GM21529 (cell line): Measurements from ENCODE around the gene LSM7.

Experiments
- ATAC-seq: cut with Tn5 transposase; IDR thresholded peaks from one replicate; pipeline ENCODE4 v1.9.1; 2021; ENCODE audit not compliant: unreplicated experiment

The LSM7 gene

DNA sequence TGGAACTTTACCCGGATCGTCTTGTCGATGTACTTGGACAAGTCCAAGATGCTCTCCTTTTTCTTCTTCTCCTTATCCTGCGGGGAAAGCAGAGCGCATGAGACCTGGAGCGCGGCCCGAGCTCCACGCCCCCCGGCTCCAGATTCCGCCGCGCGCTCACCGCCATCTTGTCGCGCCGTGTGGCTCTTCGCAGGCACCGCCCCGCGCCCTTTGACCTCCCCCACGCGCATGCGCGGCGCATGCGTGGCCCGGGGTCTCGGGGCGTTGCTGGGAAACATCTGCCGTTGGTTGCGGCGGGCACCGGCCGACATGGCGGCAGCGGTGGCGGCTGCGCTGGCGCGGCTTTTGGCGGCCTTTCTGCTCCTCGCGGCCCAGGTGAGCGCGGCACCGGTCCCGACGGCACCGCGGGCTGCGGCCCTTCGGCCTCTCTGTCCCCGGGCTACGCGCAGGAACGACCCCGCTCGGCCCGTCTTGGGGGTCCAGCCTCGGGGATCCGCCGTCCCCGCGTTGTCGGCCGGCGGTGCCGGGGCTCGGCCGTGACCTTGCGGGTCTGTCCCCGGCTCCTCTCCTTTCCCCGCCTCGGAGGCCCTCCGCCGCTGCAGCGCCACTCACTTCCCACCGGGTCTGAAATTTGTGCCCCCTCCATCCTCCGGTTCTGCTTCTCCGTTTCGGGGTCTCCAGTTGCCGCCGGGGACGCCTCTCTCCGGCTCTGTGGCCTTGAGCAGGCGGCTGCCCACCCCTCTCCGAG, at the start of gene LSM7, which contains the start of gene SPPL2B:
Gene LSM7 (minus strand): TSS at position 186 of the 748 bp plus-strand sequence. CDS start 20 bp downstream, at position 166.
Gene SPPL2B (plus strand): TSS at position 284 of the 748 bp plus-strand sequence. CDS start 26 bp downstream, at position 310.
- ATAC-seq: peak; percentile 41

DNA sequence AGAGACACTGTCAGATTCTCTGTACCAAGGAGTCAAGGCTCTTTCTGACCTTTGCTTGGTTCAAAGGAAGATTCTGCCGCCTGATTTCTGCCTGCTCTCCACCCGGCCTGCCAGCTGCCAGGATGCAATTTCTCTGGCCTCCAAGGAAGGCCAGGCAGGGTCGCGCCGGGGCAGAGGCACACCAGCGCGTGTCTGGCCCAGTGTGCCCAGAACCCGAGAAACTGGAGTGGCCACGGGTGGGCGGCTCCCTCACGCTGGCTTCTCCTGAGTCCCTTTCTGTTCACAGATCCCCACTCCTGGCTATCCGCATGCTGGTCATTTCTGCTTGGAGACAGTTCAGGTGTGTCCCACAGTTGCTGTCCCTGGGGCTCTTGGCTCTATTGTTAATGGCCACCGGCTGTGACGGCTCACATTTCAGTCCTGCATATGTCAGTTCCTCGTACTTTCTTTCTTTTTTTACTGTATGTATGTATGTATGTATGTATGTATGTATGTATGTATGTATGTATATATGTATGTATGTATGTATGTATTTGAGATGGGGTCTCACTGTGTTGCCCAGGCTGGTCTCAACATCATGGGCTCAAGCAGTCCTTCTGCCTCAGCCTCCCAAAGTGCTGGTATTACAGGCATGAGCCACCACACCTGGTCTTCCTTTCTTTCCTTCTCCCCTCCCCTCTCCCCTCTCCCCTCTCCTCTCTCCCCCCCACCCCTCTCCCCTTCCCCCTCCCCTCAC, 48.6 kb upstream of the LSM7 start:
- no peak for ATAC-seq

DNA sequence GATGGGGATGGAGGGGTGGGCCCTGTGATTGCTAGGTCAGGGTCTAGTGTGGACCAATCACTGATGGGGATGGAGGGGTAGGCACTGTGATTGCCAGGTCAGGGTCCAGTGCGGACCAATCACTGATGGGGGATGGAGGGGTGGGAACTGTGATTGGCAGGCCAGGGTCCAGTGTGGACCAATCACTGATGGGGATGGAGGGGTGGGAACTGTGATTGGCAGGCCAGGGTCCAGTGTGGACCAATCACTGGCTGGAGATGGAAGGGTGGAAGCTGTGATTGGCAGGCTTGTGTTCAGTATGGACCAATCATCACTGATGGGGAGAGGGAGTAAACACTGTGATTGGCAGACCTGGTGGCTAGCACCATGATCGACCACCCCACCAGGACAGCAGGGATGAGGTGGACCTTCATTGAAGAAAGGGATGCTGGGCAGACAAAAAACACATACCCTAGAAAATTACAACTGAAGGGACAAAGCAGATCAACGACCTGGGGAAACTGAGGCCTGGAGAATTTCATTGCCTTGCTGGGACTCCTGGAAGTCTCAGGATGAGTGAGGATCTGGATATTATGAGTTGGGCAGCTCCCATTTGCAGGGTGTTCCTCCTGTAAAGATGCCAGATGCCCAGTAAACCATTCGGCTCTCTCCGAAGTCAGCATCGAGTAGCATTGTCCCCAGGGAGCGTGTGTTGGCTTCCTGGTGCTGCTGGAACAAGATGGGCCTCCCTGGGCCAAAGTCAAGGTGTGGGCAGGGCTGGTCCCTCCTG, 47.2 kb upstream of the LSM7 start:
- no peak for ATAC-seq

DNA sequence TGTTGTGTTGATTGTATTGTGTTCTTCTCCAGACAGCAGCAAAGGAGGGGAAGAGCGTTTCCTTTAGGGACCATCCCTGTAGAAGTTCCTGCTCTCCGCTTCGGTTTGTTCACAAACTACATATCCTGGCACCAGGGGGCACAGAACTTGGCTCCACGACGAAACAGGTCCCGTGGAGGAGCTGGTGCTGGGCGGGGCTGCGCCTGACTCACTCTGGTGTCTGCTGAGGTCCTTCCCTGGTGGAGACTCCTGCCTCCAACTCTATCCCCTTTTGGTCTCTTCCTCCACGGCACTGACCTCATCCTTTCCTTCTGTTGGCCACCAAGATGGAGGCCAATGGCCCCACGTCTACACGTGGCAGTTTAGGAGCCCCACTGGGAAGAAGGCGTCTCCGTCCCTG, 46.4 kb upstream of the LSM7 start:
- ATAC-seq: no peak

DNA sequence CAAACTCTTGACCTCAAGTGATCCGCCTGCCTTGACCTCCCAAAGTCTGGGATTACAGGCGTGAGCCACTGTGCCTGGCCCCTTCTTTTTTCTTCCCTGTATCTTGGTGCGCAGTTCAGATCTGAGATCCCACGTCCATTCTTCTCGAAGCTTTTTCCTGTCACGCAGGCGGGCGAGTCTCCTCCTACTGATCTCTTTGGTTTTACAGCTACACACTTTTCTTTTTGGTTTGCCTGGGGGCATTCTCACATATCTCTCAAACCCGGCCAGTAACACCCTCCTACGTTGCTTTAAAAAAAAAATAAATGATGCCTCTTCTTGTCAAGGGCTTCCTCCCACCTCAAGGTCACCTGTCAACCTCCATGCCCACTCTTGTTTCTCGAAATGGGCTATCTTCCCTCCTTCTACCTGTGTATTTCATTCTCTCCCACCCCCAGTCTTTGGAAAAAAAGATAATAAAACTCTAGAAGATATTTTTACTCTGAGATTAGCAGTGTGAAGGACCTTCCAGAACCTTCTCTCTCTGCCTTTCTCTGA, 43.8 kb upstream of the LSM7 start:
- ATAC-seq: no peak

DNA sequence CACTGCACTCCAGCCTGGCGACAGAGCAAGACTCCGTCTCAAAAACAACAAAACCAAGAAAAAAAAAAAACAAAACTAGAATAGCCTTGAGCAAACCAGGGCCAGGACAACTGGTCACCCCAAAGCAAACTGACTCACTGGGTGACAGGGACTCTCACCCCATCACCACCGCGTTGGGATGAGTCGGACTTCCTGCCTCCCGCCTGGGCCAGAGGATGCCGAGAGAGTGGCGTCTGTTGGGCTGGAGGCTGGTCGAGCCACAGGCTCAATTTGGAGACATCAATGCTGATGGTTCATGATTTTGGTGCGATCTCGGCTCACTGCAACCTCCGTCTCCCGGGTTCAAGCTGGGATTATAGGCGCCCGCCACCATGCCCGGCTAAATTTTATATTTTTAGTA, 43.3 kb upstream of the LSM7 start:
- no peak for ATAC-seq

DNA sequence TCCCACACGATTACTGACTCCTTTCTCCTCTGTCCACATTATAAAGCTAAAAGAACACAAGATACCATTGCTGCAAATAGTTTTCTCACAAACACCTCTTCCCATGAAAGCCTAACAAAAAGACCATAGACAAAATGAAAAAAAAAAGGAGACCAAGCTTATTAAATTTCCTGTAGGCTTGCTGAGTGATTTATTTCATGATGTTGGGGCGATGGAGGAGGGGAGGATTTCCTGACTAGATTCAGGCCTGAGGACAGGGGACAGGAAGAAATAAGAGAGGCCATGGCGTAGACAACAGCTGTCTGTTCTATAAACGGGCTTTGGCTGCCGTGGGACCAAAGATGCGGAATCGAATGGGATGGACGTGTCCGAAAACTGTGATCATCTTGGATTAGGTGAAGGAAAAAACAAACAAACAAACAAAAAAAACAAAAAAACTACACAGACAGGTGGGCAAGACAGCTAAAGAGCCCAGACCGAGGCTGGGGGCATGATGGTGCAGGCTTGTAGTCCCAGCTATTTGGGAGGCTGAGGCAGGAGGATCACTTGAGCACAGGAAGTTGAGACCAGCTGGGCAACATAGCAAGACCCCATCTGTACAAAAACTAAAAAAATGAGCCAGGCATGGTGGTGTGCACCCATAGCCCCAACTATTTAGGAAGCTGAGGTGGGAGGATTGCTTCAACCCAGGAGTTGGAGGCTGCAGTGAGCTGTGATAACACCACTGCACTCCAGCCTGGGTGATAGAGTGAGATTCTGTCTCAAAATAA, 37.0 kb upstream of the LSM7 start:
- no peak for ATAC-seq

DNA sequence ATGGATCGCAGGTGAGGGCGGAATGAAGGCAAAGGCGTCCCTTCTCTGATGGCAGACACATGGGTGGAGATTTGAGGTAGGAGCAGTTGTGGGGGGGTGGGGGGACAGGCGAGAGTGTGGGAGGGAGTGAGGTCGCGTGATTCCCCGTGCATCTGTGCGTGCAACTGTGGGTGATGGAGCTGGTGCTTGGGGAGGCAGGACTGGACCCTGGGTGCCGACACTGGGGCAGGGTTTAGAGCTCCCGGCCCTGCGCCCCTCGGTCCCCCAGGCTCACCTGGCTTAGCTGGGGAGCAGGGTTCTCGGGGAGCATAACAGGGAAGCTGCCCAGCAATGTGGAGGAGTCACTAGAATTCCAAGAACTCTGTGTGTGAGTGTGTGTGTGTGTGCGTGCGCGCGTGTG, 35.0 kb upstream of the LSM7 start:
- no peak for ATAC-seq

DNA sequence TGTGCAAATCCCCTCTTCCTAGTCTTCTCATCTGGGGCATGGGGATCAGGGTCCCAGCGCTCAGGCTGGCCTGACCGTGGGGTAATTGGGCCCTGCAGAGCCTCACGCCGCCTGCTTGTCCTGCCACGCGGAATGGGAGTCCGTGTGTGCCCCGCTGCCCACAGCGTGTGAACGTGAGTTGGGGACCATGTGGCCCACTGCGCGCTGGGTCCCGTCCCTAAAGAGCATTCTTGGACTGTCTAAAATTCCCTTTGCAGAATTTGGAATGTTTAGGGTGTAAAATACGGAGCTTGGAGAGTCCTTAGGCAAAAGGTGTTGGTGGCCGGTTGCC, 34.5 kb upstream of the LSM7 start:
- ATAC-seq: no peak

DNA sequence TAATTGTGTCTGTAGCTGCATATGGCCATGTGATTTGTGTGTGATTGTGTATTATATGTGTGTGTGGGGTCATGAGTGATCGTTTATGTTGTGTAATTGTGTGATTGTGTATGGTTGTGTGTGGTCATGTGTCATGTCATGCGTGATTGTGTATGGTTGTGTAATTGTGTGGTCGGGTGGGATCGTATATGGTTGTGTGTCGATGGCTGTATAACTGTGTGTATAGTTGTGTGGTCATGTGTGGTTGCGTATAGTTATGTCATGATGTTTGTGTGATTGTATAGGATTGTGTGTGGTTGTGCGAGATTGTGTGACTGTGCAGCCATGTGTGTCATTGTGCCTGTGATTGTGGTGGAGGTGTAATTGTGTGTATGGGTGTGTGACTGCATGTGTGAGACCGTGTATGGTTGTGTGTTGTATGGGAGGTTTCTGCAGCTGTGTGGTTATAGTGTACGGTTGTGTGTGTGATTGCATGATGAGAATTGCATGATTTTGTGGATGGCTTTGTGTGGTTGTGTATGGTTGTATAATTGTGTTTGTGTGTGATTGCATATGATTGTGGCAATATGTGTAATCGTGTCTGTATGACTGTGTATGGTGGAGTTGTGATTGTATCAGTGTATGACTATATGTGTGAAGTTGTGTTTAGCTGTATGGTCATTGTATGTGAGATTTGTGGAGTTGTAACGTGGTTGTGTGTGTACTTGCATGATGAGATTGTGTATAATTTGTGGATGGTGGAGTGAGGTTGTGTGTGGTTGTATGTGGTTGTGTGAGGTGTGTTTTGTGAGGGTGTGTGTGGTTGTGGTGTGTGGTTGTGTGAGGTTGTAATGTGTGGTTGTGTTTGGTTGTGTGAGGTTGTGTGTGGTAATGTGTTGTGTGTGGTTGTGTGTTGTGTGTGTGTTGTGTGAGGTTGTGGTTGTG, 33.9 kb upstream of the LSM7 start:
- ATAC-seq: no peak

DNA sequence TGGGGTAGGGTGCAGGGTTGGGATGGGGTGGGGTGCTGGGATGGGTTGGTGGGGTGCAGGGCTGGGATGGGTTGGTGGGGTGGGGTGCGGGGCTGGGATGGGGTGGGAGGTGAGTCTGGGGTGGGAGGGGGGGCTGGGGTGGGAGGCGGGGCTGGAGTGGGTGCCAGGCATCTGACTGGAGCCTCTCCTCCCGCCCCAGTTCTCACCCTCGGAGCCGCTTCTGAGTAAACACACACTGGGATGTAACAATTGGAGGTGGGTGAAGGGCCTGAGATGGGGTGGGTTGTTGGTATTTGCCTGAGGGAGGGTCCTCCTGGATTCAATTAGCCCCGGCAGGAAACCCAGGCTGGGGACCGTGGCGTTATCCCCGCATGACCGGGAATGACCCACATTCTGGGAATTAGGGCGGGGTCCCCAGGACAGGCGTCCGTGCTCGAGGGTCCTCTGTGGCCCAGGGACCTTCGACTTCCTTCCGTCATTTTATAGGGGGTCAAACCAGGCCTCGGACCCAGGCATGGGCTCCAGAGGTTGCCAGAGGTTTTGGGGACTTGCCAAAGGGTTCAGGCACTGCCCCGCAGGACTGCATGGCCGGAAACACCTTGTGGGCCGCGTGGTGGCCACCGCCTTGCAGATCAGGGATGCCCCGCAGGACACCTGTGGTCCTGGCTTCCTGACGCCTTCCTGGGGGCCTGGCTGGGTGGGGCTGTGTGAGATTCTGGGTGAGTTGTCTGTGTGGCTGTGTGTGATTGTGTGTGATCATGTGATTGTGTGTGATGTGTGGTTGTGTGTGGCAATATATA, 33.1 kb upstream of the LSM7 start:
- no peak for ATAC-seq

DNA sequence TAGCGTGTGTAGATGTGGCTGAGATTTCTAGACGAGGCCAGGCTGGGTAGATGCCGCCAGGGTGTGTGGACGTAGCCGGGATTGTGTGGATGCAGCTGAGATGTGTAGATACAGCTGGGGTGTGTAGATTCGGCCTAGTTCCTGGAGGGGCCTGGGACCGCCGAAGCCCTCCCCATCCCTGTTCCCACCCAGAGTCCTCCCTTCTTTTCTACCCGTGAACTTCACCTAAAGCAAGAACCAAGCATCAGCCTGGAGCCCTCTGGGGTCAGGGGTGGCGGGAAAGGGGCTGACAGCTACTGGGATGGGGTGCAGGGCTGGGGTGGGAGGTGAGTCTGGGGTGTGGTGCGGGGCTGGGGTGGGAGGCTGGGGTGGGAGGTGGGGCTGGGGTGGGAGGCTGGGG, 32.4 kb upstream of the LSM7 start:
- ATAC-seq: no peak

DNA sequence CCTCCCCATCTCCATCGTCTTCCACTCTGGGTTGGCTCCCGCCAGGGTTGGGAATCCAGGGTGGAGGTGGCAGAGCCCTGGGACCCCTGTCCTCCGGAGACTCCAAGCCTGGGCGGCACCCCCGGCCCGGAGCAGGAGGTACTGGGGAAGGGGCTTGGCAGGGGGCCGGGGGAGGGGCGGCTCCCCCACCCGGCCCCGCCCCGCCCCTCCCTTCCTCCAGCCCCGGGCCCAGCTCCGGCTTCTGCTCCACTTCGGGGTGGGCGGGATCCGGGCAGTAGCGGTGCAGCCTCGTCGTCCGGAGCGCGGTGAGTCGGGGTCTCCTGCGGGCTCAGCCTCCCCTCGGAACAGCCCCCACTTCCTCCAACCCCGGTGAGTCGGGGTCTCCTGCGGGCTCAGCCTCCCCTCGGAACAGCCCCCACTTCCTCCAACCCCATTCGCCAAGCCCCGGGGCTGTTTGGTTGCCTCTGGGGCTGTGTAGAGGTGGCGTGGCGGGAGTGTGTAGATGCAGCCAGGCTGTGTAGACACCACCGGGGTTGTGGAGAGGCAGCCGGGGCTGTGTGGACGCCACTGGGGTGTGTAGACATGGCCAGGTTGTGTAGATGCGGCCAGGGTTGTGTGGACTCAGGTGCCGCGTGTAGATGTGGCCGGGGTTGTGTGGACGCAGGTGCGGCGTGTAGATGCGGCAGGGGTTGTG, 31.8 kb upstream of the LSM7 start, which contains the start of gene TMPRSS9:
Gene TMPRSS9 (plus strand): TSS at position 274 of the 694 bp plus-strand sequence. CDS start 29,521 bp downstream, outside the sequence.
- no peak for ATAC-seq

DNA sequence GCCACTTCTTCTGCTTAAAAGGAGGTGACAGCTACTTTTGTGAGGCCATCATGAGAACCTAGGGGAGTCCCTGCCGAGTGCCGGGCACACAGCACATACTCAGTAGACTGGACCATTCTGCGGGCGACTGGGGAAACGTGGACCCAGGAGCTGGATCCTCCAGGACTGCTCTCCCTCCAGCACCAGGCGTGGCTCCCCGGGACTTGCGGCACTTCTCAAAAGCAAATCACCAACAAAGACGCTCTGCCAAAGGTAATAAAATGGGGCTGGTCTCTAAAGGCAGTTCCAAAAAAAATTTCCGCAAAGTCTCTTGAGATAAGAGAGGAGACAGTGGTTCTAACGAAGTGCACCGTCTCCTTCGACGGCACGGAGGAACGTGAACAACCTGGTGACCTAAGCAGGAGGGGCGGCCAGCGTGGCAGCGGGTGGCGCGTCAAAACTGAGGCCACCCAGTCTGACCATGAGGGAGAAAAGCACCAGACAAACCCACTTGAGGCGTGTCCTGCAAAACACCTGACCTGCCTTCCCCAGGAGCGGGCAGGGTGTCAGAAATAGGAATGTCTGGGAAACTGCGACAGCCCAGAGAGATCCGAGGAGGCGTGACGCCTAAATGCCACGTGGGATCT, 30.3 kb upstream of the LSM7 start:
- ATAC-seq: no peak

DNA sequence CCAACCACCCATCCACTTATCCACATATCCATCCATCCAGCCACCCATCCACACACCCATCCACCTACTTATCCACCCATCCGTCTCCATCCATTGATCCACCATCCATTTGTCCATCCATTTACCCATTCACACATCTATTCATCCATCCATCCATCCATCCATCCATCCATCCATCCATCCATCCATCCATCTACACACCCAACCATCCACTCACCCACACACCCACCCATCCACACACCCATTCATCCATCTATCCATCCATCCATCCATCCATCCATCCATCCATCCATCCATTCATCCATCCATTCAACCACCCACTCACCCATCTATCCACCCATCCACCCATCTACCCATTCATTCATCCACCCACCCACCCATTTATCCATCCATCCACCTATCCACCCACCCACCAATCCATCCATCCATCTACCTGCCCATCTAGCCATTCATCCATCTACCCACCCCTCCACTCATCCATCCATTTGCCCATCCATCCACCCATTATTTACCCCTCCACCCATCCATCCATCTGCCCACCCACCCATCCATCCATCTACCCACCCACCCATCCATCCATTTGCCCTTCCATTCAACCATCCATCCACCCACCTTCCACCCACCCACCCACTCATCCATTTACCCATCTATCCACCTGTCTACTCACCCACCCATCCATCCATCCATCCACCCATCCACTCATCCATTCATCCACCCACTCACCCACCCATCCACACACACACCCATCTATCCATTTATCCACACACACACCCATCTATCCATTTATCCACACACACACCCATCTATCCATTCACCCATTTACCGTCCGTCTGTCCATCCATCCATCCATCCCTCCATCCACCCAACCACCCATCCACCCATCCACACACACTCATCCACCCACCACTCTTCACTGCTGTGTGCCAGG, 29.2 kb upstream of the LSM7 start:
- no peak for ATAC-seq

DNA sequence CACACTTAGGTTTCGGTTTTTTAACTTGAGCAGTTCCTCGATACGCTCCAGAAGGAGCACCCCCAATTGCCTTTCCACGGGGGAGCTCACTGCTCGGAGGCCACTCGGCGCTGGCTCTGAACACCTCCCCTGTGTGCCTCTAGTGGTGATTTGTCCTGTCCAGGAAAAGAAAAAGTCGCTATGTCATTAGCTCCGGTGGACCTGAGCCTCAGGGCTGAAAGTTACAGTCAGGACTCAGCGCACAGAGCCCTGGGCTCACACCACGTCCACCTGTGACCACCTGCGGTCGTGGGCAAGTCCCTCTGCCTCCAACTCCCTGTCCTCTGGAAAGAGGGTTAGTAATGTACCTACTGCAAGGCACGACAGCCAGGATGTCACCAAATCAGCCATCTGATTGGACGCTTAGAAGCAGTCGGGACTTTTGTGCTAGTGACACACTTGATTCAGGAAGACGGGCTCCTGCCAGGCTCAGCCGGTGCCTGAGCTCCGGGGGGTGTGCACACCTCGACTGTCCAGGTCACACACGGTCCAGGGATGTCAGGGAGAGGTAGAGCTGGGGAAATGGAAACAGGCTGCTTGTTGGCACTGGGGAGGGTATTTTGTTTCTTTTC, 27.8 kb upstream of the LSM7 start:
- ATAC-seq: no peak
